ENCODE measurements around the gene HES4. TPM values are rescaled to one million over a fixed set of nuclear protein-coding genes. Genes with fewer than 3 reads are reported as not detected.
A peak's percentile ranks its signal among the peaks of the same experiment; 100 is the strongest.

The HES4 gene
- polyA plus RNA-seq, 1 experiment, result 10.8 TPM

DNA sequence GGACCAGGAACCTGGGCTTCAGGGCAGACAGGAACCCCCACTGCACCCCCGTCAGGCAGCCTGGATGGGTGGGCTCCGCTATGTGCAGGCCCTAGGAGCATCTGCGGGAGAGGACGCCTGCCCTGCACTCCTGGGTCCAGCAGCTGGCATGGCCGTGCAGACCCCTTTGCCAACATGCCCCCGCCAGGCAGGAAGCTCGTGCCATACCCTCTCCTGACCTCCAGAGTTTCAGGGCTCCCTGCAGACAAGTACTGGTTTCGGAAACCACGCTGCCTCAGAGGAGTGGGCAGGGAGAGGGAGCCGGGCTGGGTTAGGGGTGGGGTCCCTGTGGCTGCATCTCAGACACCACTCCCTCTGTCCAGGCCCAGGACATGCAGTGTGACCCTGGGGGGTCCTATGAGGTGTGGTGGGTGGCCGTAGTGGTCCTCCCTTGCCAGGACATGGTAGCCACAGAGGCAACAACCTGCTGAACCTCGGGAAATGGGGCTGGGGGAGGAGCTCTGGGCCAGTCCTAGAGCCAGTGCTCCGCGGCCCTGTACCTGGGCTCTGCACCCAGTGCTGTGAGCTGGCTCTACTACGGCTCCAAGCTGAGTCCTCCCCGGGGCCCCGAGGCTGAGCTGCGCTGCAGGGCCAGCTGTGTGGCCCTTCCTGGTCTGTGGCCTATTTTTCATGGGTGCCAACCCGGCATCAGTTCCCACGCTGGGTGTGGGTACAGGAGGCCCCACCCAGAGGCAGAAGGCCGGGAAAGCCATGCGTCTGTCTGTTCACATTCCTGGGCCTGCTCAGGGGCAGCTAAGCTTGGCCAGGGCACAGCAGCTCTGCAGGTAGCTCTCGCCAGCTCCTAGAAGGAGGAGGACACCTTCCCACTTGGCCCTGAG, 32.2 kb downstream of the HES4 start:
- H3K27me3 ChIP-seq (ENCODE audit: control insufficient read depth, insufficient read depth, low read length), result no peaks in the 10 kb centered on the region
- no peak overlapping the region for H3K4me3 ChIP-seq (ENCODE audit: low read depth, low read length)
- no peak for DNase-seq (ENCODE audit: low read depth)
- ChIA-PET CTCF (interaction anchor here (1.0 to 2.6 kb wide), 4 partner anchors 8 to 98 kb away, joined by 4 to 11 read pairs (median 6); no protein-coding TSS in a partner anchor), POLR2A (no interaction called here)
- H3K36me3 ChIP-seq (ENCODE audit: control insufficient read depth, insufficient read depth, low read length), result peaks cover 6% of the 10 kb centered on the region; the same call in 1 of the 2 replicates
- TF ChIP-seq CTCF (IDR thresholded peaks at IDR 0.05; ENCODE audit: insufficient read depth, low read depth, low read length), result no peak

DNA sequence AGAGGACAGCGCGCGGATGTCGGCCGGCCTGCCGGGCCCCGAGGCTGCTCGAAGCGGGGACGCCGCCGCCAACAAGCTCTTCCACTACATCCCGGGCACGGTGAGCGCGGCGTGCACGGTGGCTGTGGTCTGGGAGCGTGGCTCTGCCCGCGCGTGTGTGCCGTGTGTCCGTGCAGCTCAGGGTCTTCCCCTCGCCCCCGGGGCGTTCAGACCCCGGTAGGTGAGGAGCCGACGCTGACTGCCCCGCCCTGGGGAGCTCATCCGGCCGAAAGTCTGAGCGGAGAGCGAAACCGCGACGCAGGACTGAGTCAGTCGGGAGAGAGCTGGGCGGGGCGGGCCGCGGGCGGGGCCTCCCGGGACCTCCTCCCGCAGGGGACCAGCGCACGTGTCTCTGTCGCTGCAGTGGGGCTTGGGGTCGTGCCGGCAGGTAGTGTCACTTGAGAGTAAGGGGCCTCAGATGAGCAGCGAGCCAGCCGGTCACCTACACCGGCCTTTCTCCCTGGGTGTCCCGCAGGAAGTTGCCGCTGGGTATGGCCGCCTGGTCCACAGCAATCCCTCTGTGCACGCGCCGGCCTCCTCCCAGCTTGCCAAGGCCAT, 33.1 kb downstream of the HES4 start:
- peak overlapping the region; percentile 79 for H3K4me3 ChIP-seq (ENCODE audit: low read depth, low read length)
- ChIA-PET POLR2A (no interaction called here), CTCF (interaction anchor here (1.0 to 2.6 kb wide), 4 partner anchors 9 to 97 kb away, joined by 4 to 11 read pairs (median 6); no protein-coding TSS in a partner anchor)
- H3K27me3 ChIP-seq (ENCODE audit: control insufficient read depth, insufficient read depth, low read length), result no peaks in the 10 kb centered on the region
- no peak for DNase-seq (ENCODE audit: low read depth)
- no peak for TF ChIP-seq CTCF (IDR thresholded peaks at IDR 0.05; ENCODE audit: insufficient read depth, low read depth, low read length)
- H3K36me3 ChIP-seq (ENCODE audit: control insufficient read depth, insufficient read depth, low read length), result peaks cover 11% of the 10 kb centered on the region; the same call in 1 of the 2 replicates

DNA sequence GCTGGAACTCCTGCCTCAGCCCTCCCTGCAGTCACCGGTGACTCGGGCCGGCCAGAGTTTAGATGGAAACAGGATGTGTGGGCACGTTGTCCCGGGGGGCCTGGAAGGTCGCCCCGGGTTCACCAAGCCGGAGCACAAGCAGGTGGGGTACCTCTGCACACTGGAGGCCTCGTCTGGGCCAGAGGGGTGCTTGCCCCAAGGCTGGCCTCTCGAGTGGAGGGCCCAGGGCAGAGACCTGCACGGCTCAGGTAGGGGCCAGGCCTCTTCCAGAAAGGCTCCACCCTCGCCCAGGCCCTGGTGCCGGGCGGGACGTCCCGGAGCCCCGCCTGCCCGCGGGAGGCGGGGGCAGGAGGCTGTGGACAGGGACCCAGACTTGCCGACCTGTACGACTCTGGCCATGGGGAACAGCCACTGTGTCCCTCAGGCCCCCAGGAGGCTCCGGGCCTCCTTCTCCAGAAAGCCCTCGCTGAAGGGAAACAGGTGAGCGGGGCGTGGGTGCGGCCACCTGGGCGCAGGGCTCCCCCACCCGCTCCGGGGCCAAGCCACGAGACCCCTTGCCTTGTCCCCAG, 33.7 kb downstream of the HES4 start, which contains the start of gene PLEKHN1:
Gene PLEKHN1 (plus strand): TSS at position 348 of the 569 bp plus-strand sequence. CDS start 50 bp downstream, at position 398.
- TF ChIP-seq CTCF (IDR thresholded peaks at IDR 0.05; ENCODE audit: insufficient read depth, low read depth, low read length), result no peak
- ChIA-PET POLR2A (no interaction called here), CTCF (interaction anchor here (1.0 to 2.6 kb wide), 4 partner anchors 10 to 97 kb away, joined by 3 to 11 read pairs (median 6); no protein-coding TSS in a partner anchor)
- Histone ChIP-seq H3K36me3 (ENCODE audit: control insufficient read depth, insufficient read depth, low read length) (peaks cover 11% of the 10 kb centered on the region; the same call in 1 of the 2 replicates), H3K4me3 (ENCODE audit: low read depth, low read length) (peak within 1 kb of the TSS; percentile 79), H3K27me3 (ENCODE audit: control insufficient read depth, insufficient read depth, low read length) (no peaks in the 10 kb centered on the region)
- DNase-seq (ENCODE audit: low read depth), result no peak

DNA sequence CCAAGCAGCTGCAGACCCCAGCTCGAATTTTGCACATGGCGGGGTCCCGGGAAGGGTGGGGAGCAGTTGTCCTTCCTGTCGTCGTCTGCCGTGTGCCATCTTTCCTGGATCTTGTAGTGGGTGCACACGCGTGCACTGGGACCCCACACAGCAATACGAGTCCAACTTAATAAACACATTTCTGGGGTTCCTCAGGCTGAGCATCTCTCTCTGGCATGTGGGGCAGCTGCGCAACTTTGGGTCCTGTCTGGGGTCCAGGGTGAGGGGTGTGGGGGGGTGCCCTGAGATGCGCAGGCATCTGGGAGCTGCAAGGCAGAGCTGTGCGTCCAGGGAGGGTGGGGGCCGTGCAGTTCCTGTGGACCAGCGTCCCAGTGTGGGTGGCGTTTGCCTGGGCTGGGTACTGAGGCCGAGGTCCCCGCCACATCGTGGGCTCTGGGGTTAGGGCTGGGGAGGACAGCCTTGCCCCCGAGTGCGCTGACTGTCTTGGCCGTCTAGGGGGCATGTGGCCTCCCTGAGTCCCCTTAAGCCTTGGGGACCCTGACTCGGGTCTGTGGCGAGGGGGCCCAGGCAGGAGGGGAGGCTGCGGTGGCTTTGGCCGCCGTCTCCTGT, 34.3 kb downstream of the HES4 start:
- ChIA-PET CTCF (interaction anchor here (1.0 to 2.6 kb wide), 2 partner anchors 10 to 45 kb away, joined by 3 to 11 read pairs; no protein-coding TSS in a partner anchor), POLR2A (no interaction called here)
- no peaks in the 10 kb centered on the region for H3K27me3 ChIP-seq (ENCODE audit: control insufficient read depth, insufficient read depth, low read length)
- TF ChIP-seq CTCF (IDR thresholded peaks at IDR 0.05; ENCODE audit: insufficient read depth, low read depth, low read length), result no peak
- DNase-seq (ENCODE audit: low read depth), result no peak
- no peak overlapping the region for H3K4me3 ChIP-seq (ENCODE audit: low read depth, low read length)
- H3K36me3 ChIP-seq (ENCODE audit: control insufficient read depth, insufficient read depth, low read length), result peaks cover 11% of the 10 kb centered on the region; the same call in 1 of the 2 replicates

Data from BJ (cell line).